GOT3 (cell line): ENCODE results near the gene YEATS2.
"Not testable (repeated sequence)": the region's sequence is repeated elsewhere in the genome, so short reads cannot be mapped to it uniquely, and the experiment has no call there.

Experiments used
- DNase-seq: peaks from one replicate; lab custom pipeline; 2025; ENCODE audit warnings: mixed read lengths; lab: John Stamatoyannopoulos, UW

Gene YEATS2

GRCh38 chr3:183776451-183776850 is 78.9 kb downstream of the YEATS2 start:
- not testable (repeated sequence) for DNase-seq

- no peak for DNase-seq
Observed at GRCh38 chr3:183777016-183777618, 79.5 kb downstream of the YEATS2 start.

- no peak for DNase-seq
Observed at GRCh38 chr3:183779896-183780465, 82.4 kb downstream of the YEATS2 start.

GRCh38 chr3:183781246-183781645 is 83.6 kb downstream of the YEATS2 start:
- no peak for DNase-seq

- no peak for DNase-seq
Observed at GRCh38 chr3:183782576-183783276, 85.1 kb downstream of the YEATS2 start.

GRCh38 chr3:183784503-183784902 is 86.9 kb downstream of the YEATS2 start:
- DNase-seq, result not testable (repeated sequence)

GRCh38 chr3:183789826-183790225 is 92.2 kb downstream of the YEATS2 start:
- DNase-seq, result no peak

GRCh38 chr3:183790700-183791099 is 93.1 kb downstream of the YEATS2 start:
- no peak for DNase-seq

- no peak for DNase-seq
Observed at GRCh38 chr3:183792976-183793375, 95.4 kb downstream of the YEATS2 start.

GRCh38 chr3:183794452-183794851 is 96.9 kb downstream of the YEATS2 start:
- no peak for DNase-seq

GRCh38 chr3:183796372-183796771 is 98.8 kb downstream of the YEATS2 start:
- no peak for DNase-seq

GRCh38 chr3:183797996-183798395 is 100.4 kb downstream of the YEATS2 start:
- DNase-seq, result no peak

GRCh38 chr3:183799461-183799860 is 101.9 kb downstream of the YEATS2 start:
- DNase-seq, result no peak

- DNase-seq, result no peak
Observed at GRCh38 chr3:183800243-183800863, 102.8 kb downstream of the YEATS2 start.

- DNase-seq, result no peak
Observed at GRCh38 chr3:183801601-183802000, 104.0 kb downstream of the YEATS2 start.

GRCh38 chr3:183802989-183803388 is 105.4 kb downstream of the YEATS2 start:
- DNase-seq, result no peak

GRCh38 chr3:183807209-183807728 is 109.7 kb downstream of the YEATS2 start:
- no peak for DNase-seq

- no peak for DNase-seq
Observed at GRCh38 chr3:183807881-183808280, 110.3 kb downstream of the YEATS2 start.

- DNase-seq, result no peak
Observed at GRCh38 chr3:183808355-183808754, 110.8 kb downstream of the YEATS2 start.

- DNase-seq, result no peak
Observed at GRCh38 chr3:183809270-183809669, 111.7 kb downstream of the YEATS2 start.

GRCh38 chr3:183810643-183811594 is 113.3 kb downstream of the YEATS2 start:
- DNase-seq, result no peak

GRCh38 chr3:183811638-183812037 is 114.0 kb downstream of the YEATS2 start:
- no peak for DNase-seq
